ENCODE measurements around the gene PGAM5. TPM values are rescaled to one million over a fixed set of nuclear protein-coding genes. Genes with fewer than 3 reads are reported as not detected.

PGAM5 gene
- total RNA-seq, 1 experiment from 2014 or later: 101 TPM

- Mint-ChIP-seq H3K36me3 (ENCODE audit: insufficient read depth, unreplicated experiment) (peaks cover 99% of the 10 kb centered on the region), H3K27me3 (ENCODE audit: unreplicated experiment) (no peaks in the 10 kb centered on the region), H3K4me3 (ENCODE audit: low read depth, unreplicated experiment) (no peak overlapping the region), H3K27ac (ENCODE audit: unreplicated experiment) (no peak overlapping the region), H3K9me3 (ENCODE audit: low read depth, unreplicated experiment) (no peaks in the 10 kb centered on the region), H3K4me1 (ENCODE audit: low read depth, unreplicated experiment) (no peaks in the 10 kb centered on the region)
- intact Hi-C loops (cut with micrococcal nuclease; ENCODE audit: unreplicated experiment): no loop called here
- BruUV-seq (replicated peaks): no TSS peak
- no peak for DNase-seq
- CTCF ChIA-PET: interaction anchor here (0.7 kb wide), 1 partner anchor 236 kb away, joined by 3 read pairs; the partner anchor contains the start of gene ZNF605
- no peak for TF ChIP-seq CTCF (IDR thresholded peaks at IDR 0.05; ENCODE audit: unreplicated experiment)
These were observed 9.3 kb downstream of the PGAM5 start for GRCh38 chr12:132719954-132720324.

GRCh38 chr12:132720606-132721345 is 10.1 kb downstream of the PGAM5 start:
- TSS peak; percentile 57 for BruUV-seq (replicated peaks)
- intact Hi-C loops (cut with micrococcal nuclease; ENCODE audit: unreplicated experiment): no loop called here

GRCh38 chr12:132723015-132723763 is 12.5 kb downstream of the PGAM5 start:
- Mint-ChIP-seq H3K27ac (ENCODE audit: unreplicated experiment) (peak overlapping the region; percentile 24), H3K9me3 (ENCODE audit: low read depth, unreplicated experiment) (no peaks in the 10 kb centered on the region), H3K36me3 (ENCODE audit: insufficient read depth, unreplicated experiment) (peaks cover 99% of the 10 kb centered on the region), H3K27me3 (ENCODE audit: unreplicated experiment) (no peaks in the 10 kb centered on the region), H3K4me3 (ENCODE audit: low read depth, unreplicated experiment) (no peak overlapping the region), H3K4me1 (ENCODE audit: low read depth, unreplicated experiment) (no peaks in the 10 kb centered on the region)
- no peak for TF ChIP-seq CTCF (IDR thresholded peaks at IDR 0.05; ENCODE audit: unreplicated experiment)
- intact Hi-C loops (cut with micrococcal nuclease; ENCODE audit: unreplicated experiment): no loop called here
- no peak for DNase-seq
- no TSS peak for BruUV-seq (replicated peaks)
- CTCF ChIA-PET: no interaction called here

More at GRCh38 chr12:132720606-132721345, 10.1 kb downstream of the PGAM5 start:
- Mint-ChIP-seq H3K27me3 (ENCODE audit: unreplicated experiment) (no peaks in the 10 kb centered on the region), H3K4me3 (ENCODE audit: low read depth, unreplicated experiment) (no peak overlapping the region), H3K4me1 (ENCODE audit: low read depth, unreplicated experiment) (no peaks in the 10 kb centered on the region), H3K27ac (ENCODE audit: unreplicated experiment) (peak overlapping the region; percentile 7), H3K9me3 (ENCODE audit: low read depth, unreplicated experiment) (no peaks in the 10 kb centered on the region), H3K36me3 (ENCODE audit: insufficient read depth, unreplicated experiment) (peaks cover 99% of the 10 kb centered on the region)
- no peak for TF ChIP-seq CTCF (IDR thresholded peaks at IDR 0.05; ENCODE audit: unreplicated experiment)
- DNase-seq: no peak
- CTCF ChIA-PET: interaction anchor here (0.7 kb wide), 1 partner anchor 235 kb away, joined by 3 read pairs; the partner anchor contains the start of gene ZNF605

GRCh38 chr12:132723764-132724140 is 13.1 kb downstream of the PGAM5 start:
- Mint-ChIP-seq H3K4me1 (ENCODE audit: low read depth, unreplicated experiment) (no peaks in the 10 kb centered on the region), H3K9me3 (ENCODE audit: low read depth, unreplicated experiment) (no peaks in the 10 kb centered on the region), H3K36me3 (ENCODE audit: insufficient read depth, unreplicated experiment) (peaks cover 99% of the 10 kb centered on the region), H3K4me3 (ENCODE audit: low read depth, unreplicated experiment) (no peak overlapping the region), H3K27me3 (ENCODE audit: unreplicated experiment) (no peaks in the 10 kb centered on the region), H3K27ac (ENCODE audit: unreplicated experiment) (peak overlapping the region; percentile 24)
- no peak for DNase-seq
- TF ChIP-seq CTCF (IDR thresholded peaks at IDR 0.05; ENCODE audit: unreplicated experiment): no peak
- no TSS peak for BruUV-seq (replicated peaks)
- CTCF ChIA-PET: no interaction called here
- intact Hi-C loops (cut with micrococcal nuclease; ENCODE audit: unreplicated experiment): no loop called here

All from Calu3 (cell line).